ENCODE data around the gene MLEC.

MLEC gene

GRCh38 chr12:120750806-120751205 is 63.9 kb downstream of the MLEC start:
- no peak for DNase-seq

DNA sequence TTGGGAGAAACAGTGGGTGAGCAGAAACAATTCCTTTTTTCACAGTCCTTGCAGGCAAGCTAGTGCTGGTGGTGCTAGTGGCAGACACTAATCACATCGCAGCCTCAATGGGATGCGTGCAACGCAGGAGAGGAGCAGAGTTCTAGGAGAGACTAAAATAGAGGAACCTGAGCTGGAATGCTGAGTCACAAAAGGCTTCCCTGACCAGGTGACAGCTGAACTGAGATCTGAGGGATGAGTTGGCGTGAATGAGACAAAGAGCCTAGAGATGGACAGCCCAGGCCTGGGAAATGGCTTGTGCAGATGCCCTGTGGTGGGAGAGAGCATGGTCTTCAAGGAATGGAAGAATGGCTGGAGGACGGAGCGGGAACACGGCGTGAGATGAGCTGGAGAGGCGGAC is 64.4 kb downstream of the MLEC start:
- DNase-seq = no peak

Data from KG1 (cell line).